Measurements from ENCODE around the gene PSMC1.
"Not testable (repeated sequence)": the region's sequence is repeated elsewhere in the genome, so short reads cannot be mapped to it uniquely, and the experiment has no call there.

GRCh38 chr14:90247441-90247840, 8.9 kb upstream of the PSMC1 start:
- TF ChIP-seq CTCF (conservative IDR thresholded peaks at IDR 0.05; ENCODE audit: low read depth in 2 of 2); EZH2 (IDR thresholded peaks at IDR 0.05; ENCODE audit: low read depth, unreplicated experiment); EZH2phosphoT487 (IDR thresholded peaks at IDR 0.05; ENCODE audit: unreplicated experiment); REST (IDR thresholded peaks at IDR 0.05; ENCODE audit: unreplicated experiment); ZNF114 (CRISPR knock-in tag; IDR thresholded peaks at IDR 0.05); POLR2AphosphoS5 (IDR thresholded peaks at IDR 0.05; ENCODE audit: low read depth); CREB1 (CRISPR knock-in tag; IDR thresholded peaks at IDR 0.05; ENCODE audit: low read depth); ETS1 (IDR thresholded peaks at IDR 0.05); JUNB (IDR thresholded peaks at IDR 0.05; ENCODE audit: unreplicated experiment); ZNF331 (CRISPR knock-in tag; IDR thresholded peaks at IDR 0.05; ENCODE audit: low read depth): not testable (repeated sequence)

Data from GM23338 (cell line).